ENCODE data around the gene RUNX3.

DNA sequence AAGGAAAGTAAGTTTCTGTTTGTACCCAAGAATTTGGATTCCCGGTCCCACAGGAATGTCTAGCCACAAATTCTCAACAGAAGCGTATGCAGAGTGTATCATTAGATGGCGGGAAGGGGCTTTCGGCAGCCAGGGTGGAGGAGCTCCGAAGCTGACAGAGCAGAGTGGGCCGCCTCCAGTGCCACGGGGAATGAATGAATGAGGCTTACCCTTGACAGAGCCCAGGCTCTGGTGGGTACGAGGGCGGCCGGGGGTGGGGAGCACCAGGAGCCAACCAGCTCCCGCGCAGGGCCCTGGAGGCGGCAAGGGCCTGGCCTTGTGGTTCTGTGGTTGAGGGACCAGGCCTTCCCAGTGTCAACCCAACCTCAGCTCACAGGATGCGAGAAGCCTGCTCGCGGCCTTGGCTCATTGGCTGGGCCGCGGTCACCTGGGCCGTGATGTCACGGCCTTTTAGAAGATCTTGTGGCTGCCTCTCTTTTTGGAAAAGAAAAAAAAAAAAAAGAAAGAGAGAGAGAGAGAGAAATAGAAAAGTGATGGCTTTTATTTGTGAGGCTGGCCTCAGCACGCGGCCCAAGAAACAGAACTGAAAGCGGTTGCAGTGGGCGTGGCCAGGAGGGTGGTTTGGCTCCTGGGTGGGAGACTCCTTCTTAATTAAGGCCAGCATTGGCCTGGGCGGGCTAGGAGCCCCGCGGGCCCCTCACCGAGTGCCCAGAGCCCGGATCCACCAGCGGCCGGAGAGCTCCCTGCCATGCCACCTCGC is 34.9 kb upstream of the RUNX3 start:
- no peak for TF ChIP-seq ZNF324 (tag by site-specific recombination; IDR thresholded peaks at IDR 0.05)
- TF ChIP-seq ZNF785 (tag by site-specific recombination; IDR thresholded peaks at IDR 0.05) = no peak
- TF ChIP-seq, protein P1, sequence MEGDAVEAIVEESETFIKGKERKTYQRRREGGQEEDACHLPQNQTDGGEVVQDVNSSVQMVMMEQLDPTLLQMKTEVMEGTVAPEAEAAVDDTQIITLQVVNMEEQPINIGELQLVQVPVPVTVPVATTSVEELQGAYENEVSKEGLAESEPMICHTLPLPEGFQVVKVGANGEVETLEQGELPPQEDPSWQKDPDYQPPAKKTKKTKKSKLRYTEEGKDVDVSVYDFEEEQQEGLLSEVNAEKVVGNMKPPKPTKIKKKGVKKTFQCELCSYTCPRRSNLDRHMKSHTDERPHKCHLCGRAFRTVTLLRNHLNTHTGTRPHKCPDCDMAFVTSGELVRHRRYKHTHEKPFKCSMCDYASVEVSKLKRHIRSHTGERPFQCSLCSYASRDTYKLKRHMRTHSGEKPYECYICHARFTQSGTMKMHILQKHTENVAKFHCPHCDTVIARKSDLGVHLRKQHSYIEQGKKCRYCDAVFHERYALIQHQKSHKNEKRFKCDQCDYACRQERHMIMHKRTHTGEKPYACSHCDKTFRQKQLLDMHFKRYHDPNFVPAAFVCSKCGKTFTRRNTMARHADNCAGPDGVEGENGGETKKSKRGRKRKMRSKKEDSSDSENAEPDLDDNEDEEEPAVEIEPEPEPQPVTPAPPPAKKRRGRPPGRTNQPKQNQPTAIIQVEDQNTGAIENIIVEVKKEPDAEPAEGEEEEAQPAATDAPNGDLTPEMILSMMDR (tag by site-specific recombination; IDR thresholded peaks at IDR 0.05) = no peak
- TF ChIP-seq TCF7L2 (IDR thresholded peaks at IDR 0.05; ENCODE audit: borderline replicate concordance, low read depth, low read length) = no peak
- no peak for TF ChIP-seq ZNF37A (tag by site-specific recombination; IDR thresholded peaks at IDR 0.05)
- no peak for TF ChIP-seq ZNF157 (tag by site-specific recombination; IDR thresholded peaks at IDR 0.05)
- TF ChIP-seq ZNF274 (IDR thresholded peaks at IDR 0.05; ENCODE audit: low read length) = no peak
- no peak for TF ChIP-seq ZNF274 (tag by site-specific recombination; IDR thresholded peaks at IDR 0.05; ENCODE audit: borderline replicate concordance)
- no peak for TF ChIP-seq ZNF133 (tag by site-specific recombination; IDR thresholded peaks at IDR 0.05)
- no peak for TF ChIP-seq ZNF10 (tag by site-specific recombination; IDR thresholded peaks at IDR 0.05)

Measured in HEK293 (cell line).